HG03457 (cell line): ENCODE data around the gene BANF1.

Experiments used
- ATAC-seq: cut with Tn5 transposase; IDR thresholded peaks from one replicate; pipeline ENCODE4 v1.9.1; 2021; ENCODE audit warnings: moderate number of reproducible peaks; ENCODE audit not compliant: unreplicated experiment

Gene BANF1

DNA sequence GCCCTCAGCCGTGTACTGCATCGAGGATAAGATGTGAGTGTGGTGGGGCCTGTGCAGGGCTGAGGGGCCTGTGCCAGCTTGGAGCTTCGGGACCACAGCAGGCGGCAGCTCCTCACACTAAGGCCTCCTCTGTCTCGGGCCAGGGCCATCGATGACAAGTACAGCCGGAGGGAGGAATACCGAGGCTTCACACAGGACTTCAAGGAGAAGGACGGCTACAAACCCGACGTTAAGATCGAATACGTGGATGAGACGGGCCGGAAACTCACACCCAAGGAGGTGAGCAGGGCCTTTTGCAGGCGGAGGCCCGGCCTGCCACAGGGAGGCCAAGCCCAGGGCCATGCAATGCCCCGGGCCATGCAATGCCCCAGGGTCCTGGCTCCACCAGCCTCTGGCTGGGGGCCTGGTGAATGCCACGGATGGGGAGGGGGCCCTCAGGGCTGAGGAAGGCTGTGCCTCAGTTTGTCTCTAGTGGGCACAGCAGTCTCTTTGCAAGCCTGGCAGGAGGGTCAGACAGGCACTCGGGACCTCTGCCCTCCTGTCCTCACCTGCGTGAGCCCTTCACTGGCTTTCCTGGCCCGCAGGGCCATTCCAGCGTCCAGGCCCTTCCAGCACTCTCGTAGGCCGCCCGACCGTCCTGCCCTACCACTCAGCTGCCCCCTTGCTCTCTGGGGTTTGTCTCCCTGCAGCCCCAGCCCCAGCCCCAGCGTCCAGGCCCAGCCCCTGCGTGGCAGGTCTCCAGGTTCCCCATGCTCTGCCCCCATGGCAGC lies 24.5 kb upstream of the BANF1 start:
- no peak for ATAC-seq

DNA sequence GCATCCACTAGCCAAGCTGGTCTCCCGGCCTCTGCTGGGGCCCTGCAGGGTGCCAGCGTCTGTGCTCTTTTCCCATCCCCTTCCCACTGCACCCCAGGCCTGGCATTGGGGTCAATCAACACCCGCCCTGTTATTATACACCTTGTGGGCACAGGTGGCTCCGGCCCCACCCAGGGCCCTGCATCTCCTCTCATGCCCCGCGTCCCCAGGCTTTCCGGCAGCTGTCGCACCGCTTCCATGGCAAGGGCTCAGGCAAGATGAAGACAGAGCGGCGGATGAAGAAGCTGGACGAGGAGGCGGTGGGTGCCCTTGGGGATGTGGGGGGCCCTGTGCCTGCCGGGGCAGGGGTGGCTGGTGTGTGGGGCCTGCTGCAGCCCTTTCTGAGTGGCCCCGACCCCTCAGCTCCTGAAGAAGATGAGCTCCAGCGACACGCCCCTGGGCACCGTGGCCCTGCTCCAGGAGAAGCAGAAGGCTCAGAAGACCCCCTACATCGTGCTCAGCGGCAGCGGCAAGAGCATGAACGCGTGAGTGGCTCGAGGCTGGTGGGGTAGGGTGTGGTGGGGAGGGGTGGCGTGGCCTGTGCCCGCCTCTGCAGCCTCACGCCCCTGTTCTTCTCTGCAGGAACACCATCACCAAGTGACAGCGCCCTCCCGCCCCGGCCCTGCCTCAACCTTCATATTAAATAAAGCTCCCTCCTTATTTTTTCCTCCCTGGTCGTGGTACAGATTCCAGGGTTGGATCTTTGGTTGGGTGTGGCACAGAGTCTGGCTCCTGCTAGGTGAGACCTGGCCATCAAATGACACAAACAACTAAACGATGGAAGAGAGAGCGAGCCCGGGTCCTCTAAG lies 23.7 kb upstream of the BANF1 start:
- no peak for ATAC-seq

DNA sequence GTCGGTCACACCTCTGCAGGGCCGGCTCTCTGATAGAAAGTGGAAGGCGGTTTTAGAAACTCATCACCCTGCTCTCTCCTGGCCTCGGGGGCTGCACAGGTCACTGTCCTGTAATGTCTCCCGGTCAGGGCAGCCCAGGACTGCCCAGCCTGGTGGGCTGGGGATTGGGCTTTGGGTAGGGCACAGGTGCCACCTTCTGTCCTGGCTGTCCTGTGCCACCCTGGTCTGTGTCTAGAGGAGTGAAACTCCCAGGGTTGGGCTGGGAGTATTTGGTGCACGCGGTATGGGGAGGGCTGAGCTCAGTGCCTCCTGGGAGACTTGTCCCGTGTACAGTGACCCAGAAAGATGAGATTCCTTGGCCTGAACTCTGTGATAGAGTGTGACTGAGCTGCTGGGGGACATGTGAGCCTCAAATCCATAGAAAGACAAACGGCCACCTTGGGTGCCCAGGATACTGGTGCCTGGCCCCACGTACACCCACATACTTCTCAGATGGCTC lies 23.0 kb upstream of the BANF1 start:
- ATAC-seq, result no peak

DNA sequence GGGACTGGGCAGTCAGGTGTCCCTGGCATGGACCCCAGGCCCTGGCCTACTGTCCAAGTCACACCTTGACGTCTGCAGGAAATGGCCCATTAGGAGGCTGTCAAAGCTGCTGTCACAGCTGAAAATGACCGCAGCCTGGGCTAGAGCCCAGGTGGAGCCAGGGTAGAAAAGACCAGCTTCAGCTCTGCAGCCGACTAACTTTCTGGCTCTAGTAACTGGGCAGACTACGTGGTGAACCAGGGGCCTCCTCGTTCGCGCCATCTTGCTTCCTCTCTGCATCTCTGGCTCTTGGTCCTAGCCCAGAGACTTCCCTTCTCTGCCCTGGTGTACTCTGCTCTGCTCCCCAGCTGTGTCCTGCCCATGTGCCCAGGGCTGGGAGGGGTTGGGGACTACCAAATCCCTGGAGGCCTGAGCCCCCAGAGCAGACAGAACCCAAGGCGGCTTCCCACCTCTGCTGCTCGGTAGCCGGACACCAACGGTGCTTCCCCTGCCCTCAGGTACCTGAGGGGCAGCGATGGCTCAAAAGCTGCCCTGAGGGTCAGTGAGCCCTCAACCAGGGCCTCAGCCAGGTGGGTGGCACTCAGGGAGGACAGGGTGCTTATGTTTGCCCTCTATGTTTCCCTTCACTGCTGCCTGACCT lies 21.1 kb upstream of the BANF1 start:
- no peak for ATAC-seq

DNA sequence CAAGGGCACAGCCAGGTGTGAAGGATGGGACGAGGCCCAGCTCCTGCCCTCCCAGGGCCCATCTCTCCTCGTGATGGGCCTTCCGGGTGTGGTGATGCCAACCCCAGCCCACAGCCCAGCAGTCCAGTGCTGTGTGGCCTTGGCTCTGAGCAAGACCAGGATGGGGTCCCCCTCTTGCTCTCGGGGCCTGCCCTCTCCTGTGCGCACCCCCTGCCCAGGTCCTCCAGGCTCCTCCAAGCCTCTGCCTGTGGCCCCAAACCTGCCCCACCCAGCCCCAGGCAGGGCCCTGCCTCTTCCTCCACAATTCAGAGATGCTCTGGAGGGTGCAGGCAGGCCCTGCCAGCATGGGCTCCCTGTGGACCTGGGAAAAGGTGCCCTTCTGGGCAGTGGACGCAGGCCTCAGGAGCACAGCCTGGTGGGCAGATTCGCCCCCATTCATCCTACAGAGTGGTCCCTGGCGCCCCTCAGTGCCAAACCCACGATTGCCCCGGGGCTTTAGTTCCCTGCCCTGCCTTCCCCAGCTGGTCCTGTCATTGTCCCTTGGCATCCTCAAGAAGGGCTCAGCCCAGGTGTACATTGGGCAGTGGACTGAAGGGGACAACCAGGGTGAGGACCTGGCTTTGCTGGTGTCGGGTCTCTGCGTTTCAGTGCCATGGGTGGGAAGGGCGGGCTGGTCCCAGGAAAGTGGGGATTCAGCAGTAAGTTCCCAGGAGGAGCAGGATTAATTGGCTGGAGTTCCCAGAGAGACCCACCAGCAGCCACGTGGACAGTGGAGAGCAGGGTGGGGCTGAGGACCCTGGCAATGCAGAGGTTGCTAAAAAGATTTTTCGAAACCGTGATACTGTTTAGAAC lies 20.1 kb upstream of the BANF1 start:
- ATAC-seq, result no peak

DNA sequence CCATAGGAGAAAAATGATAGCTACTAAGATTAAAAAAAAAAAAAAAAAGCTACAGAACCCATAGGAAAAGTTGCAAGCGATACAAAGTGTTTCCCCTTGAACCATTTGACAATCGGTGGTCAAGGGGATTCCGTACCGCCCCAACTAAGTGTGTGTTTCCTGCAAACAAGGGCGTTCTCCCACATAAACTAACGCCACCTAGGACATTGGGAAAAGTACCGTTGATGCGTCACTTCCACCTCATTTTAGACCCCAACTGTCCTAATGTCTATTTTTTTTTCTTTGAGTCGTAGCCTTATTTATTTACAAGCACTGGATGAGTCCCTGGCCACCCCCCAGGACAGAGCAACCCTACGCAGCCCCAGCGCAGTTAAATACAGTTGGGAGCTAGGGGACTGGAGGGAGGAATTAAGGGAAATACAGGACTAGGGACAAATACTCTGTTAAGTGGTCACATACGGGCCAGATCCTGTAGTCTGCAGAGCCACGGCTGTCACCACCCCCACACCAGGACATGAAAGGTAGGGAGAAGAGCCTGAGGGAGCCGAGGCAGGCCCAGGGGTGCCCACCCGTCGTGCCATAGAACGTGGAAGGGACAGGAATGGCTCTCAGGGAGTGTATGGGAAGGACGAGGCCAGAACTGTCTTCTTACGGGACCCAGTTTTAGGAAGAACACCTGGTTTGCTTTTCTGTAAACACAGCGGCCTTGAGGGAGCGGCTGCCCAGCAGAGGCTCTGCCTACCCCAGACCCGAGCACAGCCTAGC lies 19.3 kb upstream of the BANF1 start:
- ATAC-seq, result no peak

DNA sequence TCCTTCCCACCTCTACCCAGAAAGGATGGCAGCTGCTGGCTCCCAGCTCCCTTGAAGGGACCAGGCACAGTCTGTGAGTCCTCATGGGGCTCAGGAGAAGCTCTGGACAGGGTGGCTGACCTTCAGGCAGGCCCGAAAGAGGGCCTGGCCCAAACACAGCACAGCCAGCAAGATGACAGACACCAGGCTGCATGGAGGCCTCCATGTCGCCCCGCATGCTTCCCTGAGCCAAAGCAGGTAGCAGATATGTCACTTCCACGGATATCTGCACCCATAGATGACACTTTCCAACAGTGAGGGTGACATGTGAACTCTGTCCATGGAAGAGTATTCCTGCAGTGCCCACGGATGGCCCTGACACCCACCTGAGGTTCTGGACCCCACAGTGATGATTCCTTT lies 18.7 kb upstream of the BANF1 start:
- no peak for ATAC-seq

DNA sequence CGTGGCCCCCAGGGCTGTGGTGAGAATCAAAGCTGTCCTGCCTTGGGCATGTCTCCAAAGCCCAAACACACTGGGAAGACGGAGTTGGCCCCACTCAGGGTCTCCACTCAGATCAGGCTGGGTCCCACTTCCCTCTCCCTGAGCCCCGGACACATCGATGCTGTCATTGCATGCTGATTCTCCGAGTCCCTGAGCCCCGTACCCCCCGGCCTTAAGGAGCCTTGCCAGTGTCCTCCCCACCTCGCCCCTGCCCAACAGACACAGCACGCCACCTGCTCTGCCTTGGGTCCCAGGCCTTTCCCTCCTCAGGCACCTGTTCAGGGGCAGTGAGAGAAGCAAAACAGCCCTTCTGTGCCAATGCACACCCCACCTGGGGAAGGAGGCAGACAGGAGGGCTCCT lies 15.0 kb upstream of the BANF1 start:
- no peak for ATAC-seq

DNA sequence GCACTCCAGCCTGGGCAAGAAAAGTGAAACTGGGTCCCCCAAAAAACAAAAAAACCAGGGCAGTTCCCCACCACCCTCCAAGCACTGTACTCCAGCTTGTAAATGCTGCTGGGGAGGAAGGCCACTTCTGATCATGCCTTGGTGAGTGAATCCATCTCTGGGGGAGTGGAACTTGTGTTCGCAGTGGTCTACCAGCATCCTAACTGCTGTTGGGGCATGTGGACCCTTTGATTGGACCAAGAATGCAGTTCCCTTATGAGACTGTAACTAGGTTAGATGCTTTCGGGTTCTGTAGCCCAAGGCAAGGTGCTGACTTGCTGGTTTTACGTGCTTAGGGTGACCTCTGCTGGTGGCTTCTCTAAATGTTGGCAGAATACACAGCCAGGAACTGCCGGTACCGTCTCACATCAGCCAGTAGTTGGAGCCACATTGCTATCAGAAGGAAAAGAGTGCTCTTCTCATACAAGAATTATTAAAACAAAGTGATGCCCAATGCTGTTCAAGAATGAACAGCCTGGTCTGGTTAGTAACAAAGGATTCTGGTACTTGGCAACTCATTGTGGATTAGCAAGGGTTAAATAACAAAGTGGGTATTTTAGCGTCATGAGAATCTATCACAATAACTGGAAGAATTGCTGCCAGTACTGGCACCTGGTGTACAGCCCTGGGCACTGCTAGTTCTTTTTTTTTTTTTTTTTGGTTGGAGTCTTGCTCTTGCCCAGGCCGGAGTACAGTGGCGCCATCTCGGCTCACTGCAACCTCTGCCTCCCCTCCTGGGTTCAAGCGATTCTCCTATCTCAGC lies 13.3 kb upstream of the BANF1 start:
- peak; percentile 73 for ATAC-seq

DNA sequence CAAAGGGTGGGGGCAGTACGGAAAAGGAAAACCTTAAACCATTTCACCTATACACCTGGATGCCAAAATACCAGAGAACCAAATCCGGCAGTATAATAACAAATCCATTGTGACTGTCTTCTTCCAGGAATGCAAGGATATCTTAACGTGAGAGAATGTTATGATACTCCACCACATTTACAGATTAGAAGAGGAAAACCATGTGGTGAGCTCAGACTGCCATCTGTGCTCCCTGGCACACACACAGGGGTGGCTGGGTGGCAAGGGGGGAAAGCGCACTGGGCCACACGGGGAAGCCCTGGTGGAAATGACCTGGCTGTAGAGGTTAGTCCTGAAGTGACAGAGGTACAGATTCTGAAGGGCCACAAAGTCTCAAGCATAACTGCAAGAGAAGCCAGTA lies 10.2 kb upstream of the BANF1 start:
- ATAC-seq, result no peak

DNA sequence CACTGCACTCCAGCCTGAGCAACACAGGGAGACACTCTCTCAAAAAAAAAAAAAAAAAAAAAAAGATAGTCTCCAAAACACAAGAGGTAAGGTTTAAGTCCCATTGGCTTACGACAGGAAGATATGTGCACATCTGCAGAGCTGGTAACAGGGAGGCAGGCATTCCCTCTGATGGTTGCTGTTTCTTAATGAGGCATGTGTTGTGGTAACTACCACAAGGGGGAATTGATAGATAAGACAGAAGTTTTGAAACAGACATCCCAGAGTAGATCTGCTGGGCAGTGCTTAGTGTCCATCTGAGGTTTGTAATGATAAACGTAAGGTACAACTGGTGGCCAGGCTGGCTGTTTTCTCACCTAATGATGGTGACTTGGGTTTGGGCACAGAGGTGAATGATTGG lies 5.0 kb upstream of the BANF1 start:
- ATAC-seq, result no peak

DNA sequence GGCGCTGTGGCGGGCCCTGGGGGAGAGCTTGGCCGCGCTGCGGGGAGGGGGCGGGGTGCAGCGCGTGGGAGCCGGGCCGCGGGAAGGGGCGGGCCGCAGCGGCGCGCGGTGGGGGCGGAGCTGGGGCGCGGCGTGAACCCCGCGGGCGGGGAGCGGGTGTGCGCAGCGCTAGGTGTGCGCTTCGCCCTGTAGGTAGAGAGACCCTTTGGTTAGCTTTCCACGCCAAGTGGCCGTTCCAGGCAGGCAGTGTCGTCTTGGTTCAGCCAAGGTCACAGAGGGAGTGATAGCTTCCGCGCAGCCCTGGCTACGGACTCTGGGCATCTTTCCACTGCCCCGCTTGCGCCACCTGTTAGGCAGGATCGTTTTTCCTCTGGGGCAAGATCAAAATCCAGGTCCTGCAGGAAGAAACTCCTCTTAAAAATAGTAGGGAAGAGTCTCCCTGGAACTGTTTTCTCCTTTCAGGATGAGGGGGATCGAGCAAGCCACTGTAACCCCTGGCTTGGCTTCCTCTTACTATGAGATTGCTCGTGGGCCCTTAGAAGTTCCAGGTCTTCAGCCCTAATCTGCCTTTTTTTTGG lies 434 bp downstream of the BANF1 start:
- peak; percentile 25 for ATAC-seq

DNA sequence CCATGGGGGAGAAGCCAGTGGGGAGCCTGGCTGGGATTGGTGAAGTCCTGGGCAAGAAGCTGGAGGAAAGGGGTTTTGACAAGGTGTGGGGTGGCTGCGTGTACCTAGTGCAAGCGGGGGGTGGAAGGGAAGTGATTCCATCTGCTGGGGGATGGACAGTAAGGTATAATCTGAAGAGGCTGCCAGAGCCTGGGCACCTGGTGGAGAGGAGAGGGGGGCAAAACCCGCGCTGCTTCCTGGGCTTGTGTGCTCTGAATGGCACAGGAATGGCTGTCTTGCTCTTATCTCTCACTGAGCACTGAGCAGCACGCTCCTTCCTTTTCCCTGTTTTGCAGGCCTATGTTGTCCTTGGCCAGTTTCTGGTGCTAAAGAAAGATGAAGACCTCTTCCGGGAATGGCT lies 988 bp downstream of the BANF1 start:
- ATAC-seq, result no peak

DNA sequence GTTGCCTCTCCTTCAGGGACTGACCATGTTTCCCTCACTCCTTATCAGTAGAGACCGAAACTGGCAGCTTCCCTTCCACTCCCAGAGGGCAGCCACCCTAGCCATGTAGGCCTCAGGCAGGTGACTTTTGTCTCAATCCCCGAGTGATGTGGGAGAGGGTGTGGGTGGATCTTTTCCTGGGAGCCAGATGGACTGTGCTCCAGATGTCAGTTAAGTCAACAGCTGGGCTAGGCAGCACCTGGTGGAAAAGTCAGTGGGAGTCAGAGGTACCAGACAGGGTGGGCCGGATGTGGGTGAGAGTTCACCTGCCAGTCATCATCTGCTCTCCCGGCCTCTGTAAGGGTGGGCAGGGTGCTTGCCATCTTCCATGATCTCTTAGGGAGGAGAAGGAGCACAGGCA lies 1.9 kb downstream of the BANF1 start:
- no peak for ATAC-seq

DNA sequence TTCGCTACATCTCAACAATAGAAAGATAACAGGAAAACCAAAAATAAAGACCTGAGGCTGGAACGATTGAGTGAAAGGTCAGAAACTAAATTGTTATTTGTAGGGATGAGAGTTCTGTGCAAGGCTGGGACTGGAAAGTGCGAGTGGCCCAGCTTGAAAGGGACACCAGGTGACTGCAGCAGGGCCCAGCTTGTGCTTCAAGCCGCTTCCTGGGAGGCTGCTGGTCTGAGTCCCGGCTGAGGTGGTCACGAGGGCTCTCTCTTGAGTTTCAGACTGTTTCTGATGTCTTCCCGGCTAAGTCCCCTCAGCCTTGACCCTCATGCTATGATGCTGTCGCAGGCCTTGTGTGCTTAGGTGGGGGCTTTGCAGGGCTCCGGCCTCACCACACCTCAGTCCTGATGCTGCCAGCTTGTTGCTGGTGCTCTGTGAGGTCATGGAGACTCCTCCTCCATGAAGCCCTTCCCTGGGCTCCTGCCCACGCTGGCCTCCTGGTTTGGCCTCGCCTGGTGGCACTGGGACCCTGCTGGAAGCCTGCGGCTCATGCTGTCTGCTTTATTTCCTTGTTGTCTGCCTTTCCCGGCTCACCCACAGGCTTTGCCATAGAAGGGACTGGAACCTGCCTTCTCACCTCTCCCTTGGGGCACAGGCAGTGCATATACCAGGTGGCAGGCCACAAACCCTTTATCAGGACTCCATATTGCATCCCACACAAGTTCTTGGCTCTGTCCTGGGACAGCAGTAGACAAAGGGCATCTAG lies 4.0 kb downstream of the BANF1 start:
- no peak for ATAC-seq

DNA sequence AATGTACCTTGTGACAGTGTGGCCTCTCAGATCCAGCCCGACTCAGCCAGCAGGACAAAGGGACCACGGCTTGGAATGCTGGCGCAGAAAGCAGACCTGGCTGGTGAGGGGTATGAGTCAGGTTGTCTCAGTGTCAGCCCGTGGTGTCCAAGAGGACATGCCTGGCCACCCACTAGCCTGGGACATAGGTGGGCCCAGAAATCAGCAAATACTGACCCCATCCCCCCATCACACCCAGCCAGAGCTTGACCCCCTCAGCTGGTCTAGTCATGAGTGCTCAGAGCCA lies 4.5 kb downstream of the BANF1 start:
- no peak for ATAC-seq

DNA sequence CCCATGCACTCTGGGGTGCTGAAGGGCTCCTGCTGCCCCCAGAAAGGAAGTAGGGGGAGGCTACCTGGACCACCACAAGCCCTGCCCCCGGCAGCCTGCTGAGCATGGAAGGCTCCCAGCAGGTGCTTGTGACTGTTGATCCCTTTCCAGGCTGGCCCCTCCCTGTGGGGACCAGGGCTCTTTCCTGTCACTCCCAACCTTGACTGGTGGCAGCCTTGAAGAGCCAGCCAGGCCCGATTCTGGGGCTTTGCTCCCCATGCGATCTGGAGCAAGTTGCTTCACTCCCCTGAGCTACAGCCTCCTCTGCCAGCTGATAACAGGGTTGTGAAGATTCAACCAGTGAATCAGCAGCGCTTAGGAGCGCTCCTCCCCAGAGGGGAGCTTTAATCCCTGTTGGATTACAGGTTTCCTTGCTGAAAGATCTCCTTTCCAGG lies 4.9 kb downstream of the BANF1 start:
- no peak for ATAC-seq

DNA sequence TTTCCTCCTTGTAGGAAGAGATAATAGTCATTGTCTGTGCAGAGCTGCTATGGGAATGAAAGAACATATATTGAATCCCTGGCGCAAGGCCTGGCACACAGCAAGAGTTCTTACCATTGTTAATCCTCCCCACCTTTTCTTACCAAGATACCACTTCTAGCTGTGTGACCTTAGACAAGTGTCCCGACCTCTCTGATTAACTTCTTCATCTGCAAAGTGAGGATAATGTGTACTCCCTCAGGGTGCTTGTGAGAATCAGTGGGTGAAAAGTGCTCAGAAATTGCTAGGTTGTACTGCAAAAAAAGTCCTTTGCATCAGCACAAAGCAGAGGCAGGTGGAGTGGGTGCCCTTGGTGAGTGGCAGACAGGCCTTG lies 5.8 kb downstream of the BANF1 start:
- ATAC-seq, result no peak
